ENCODE measurements around the gene INO80.

GRCh38 chr15:41115652-41116115 is 396 bp downstream of the INO80 start:
- TF ChIP-seq CTCF (conservative IDR thresholded peaks at IDR 0.05; ENCODE audit: low read depth, low read length) = no peak
- TF ChIP-seq EZH2 (IDR thresholded peaks at IDR 0.05; ENCODE audit: borderline replicate concordance, low read depth, low read length, poor library complexity, severe bottlenecking) = no peak

Data from A673 (cell line).